Heart left ventricle (tissue), 13 donors: ENCODE data around the gene CAMKMT.
A peak's percentile ranks its signal among the peaks of the same experiment; 100 is the strongest.

ENCODE experiments used
- CTCF ChIP-seq, 12 donors: fragments of 200-600 bp; sonication (generic) in 4 of 12; IDR thresholded peaks; one replicate each; pipeline versions ENCODE4 v1.5.0 to v1.8.0; 2018 to 2022; ENCODE audit warnings: antibody characterized with exemption in 12 of 12, mild to moderate bottlenecking in 5 of 12
- POLR2A ChIP-seq, 2 donors: fragments of 450-650 bp; IDR thresholded peaks; one replicate each; pipeline ENCODE4 v1.6.1; 2017; ENCODE audit warnings: antibody characterized with exemption in 2 of 2, mild to moderate bottlenecking in 2 of 2, moderate library complexity in 2 of 2
- donor health status: ischemic (EF 13 %, LVEDD 7.1; RV severe dilation, severe dysfunction).
- donor health status: DM: no; HTN: yes; CAD: no.
- donor health status: DM: no; HTN: no; CAD: no.
- donor health status: ischemic (EF 25% LVEDD 6.9; RV normal size, moderate dysfunction).
- donor health status: ischemic (EF 25% LVEDD 5.7; RV mildly dilated, moderate dysfunction).
- donor health status: ischemic (EF 35%, LVEDD 5.7; RV mildly dilated, moderate dysfunction).
- donor health status: nonischemic (EF 11% LVEDD 7.7; RV severe dilation, severe dysfunction).
- donor health status: DM: yes; HTN: yes; CAD: no.
- donor health status: PGD.
- donor health status: ischemic (EF 29% LVEDD 5.4; RV normal size, mild dysfunction).
- donor health status: nonischemic (EF 23%, LVEDD 6.1; RV moderate dilation, normal function).

- TF ChIP-seq CTCF (IDR thresholded peaks at IDR 0.05) (peak in 2 of 12 donors; percentile 8 to 23), POLR2A (IDR thresholded peaks at IDR 0.05) (no peak)
Measured at GRCh38 chr2:44389895-44390294, 28.1 kb downstream of the CAMKMT start.
